NCI-H146 treated with DMSO at 0.1 percent for 48 hours (cell line): ENCODE measurements around the gene MGAT5.

ENCODE experiments used
- DNase-seq: peaks from one replicate; lab custom pipeline; 2025; ENCODE audit not compliant: unreplicated experiment; lab: John Stamatoyannopoulos, UW

The MGAT5 gene

GRCh38 chr2:134413430-134413829 lies 159.6 kb downstream of the MGAT5 start:
- no peak for DNase-seq

GRCh38 chr2:134413912-134414311 lies 160.0 kb downstream of the MGAT5 start:
- no peak for DNase-seq

- DNase-seq, result no peak
Measured at GRCh38 chr2:134416018-134416417, 162.1 kb downstream of the MGAT5 start.

- DNase-seq, result no peak
Measured at GRCh38 chr2:134416637-134417036, 162.8 kb downstream of the MGAT5 start.

- DNase-seq, result no peak
Measured at GRCh38 chr2:134417968-134418582, 164.2 kb downstream of the MGAT5 start.

GRCh38 chr2:134420259-134420658 lies 166.4 kb downstream of the MGAT5 start:
- no peak for DNase-seq

GRCh38 chr2:134420920-134421319 lies 167.0 kb downstream of the MGAT5 start:
- no peak for DNase-seq

- no peak for DNase-seq
Measured at GRCh38 chr2:134421556-134422328, 167.9 kb downstream of the MGAT5 start.

GRCh38 chr2:134425724-134426496 lies 172.0 kb downstream of the MGAT5 start:
- DNase-seq, result no peak

- no peak for DNase-seq
Measured at GRCh38 chr2:134426721-134427120, 172.8 kb downstream of the MGAT5 start.

- no peak for DNase-seq
Measured at GRCh38 chr2:134429886-134430285, 176.0 kb downstream of the MGAT5 start.

GRCh38 chr2:134431838-134432434 lies 178.1 kb downstream of the MGAT5 start:
- no peak for DNase-seq

- peak; percentile 69 for DNase-seq
Measured at GRCh38 chr2:134432435-134432883, 178.6 kb downstream of the MGAT5 start.

GRCh38 chr2:134433469-134433868 lies 179.6 kb downstream of the MGAT5 start:
- no peak for DNase-seq

- no peak for DNase-seq
Measured at GRCh38 chr2:134433979-134434378, 180.1 kb downstream of the MGAT5 start.

GRCh38 chr2:134435505-134435904 lies 181.6 kb downstream of the MGAT5 start:
- DNase-seq, result no peak

- DNase-seq, result no peak
Measured at GRCh38 chr2:134435936-134436335, 182.1 kb downstream of the MGAT5 start.

- DNase-seq, result no peak
Measured at GRCh38 chr2:134436706-134437105, 182.8 kb downstream of the MGAT5 start.

- DNase-seq, result no peak
Measured at GRCh38 chr2:134438371-134438770, 184.5 kb downstream of the MGAT5 start.

- no peak for DNase-seq
Measured at GRCh38 chr2:134440336-134440909, 186.6 kb downstream of the MGAT5 start.
